ENCODE measurements around the gene GNA14.
"Not testable (repeated sequence)": the region's sequence is repeated elsewhere in the genome, so short reads cannot be mapped to it uniquely, and the experiment has no call there.

Gene GNA14

DNA sequence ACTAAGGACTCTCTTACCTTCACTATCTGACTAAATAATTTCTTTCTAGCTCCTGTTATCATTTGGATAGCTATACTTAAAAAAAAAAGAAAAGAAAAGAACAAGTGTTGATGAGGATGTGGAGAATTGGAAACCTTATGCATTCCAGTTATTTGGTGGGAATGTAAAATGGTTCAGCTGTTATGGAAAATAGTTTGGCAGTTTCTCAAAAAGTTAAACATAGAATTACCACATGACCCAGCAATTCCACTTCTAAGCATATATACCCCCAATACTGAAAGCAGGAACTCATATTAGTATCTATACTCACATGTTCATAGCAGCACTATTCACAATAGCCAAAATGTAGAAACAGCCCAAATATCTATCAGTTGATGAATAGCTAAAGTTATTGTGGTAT, 61.1 kb downstream of the GNA14 start:
- Histone ChIP-seq H3K9me3 (ENCODE audit: control insufficient read depth, insufficient read depth, low read length) (no peaks in the 10 kb centered on the region), H3K27me3 (ENCODE audit: control insufficient read depth, insufficient read depth, low read length) (no peaks in the 10 kb centered on the region), H3K4me1 (ENCODE audit: control insufficient read depth, insufficient read depth, low read length) (peaks cover 74% of the 10 kb centered on the region), H3K36me3 (ENCODE audit: control insufficient read depth, insufficient read depth, low read length) (no peaks in the 10 kb centered on the region), H3K27ac (ENCODE audit: low read depth, low read length) (no peak overlapping the region), H3K4me3 (ENCODE audit: low read depth, low read length) (no peak overlapping the region), H3K9ac (ENCODE audit: low read depth, low read length) (no peak overlapping the region)

DNA sequence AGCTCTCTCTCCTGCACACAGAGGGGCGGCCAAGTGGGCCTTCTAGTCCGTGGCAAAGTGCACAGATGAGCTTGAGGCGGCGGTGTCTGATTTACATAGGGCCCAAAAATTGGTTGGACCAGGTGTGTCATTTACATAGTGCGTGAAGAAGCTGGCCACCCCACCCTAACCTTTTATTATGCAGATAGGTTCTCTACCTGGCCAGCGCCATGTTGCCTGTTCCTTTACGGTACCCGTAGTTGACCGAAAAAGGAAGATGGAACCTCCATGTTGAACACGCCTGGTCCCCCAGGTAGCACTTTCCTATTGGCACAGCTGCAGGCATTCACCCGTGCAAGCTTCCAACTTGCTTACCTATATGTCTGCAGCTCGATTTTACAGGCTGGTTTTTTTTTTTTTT, 61.5 kb downstream of the GNA14 start:
- Histone ChIP-seq H3K9ac (ENCODE audit: low read depth, low read length) (no peak overlapping the region), H3K4me3 (ENCODE audit: low read depth, low read length) (no peak overlapping the region), H3K9me3 (ENCODE audit: control insufficient read depth, insufficient read depth, low read length) (no peaks in the 10 kb centered on the region), H3K27ac (ENCODE audit: low read depth, low read length) (peak overlapping the region; percentile 95), H3K4me1 (ENCODE audit: control insufficient read depth, insufficient read depth, low read length) (peaks cover 77% of the 10 kb centered on the region), H3K36me3 (ENCODE audit: control insufficient read depth, insufficient read depth, low read length) (no peaks in the 10 kb centered on the region), H3K27me3 (ENCODE audit: control insufficient read depth, insufficient read depth, low read length) (no peaks in the 10 kb centered on the region)

GRCh38 chr9:77585335-77585786, 62.8 kb downstream of the GNA14 start:
- peak overlapping the region; percentile 27 for H3K9ac ChIP-seq (ENCODE audit: low read depth, low read length)

GRCh38 chr9:77584927-77585326, 63.2 kb downstream of the GNA14 start:
- H3K4me1 ChIP-seq (ENCODE audit: control insufficient read depth, insufficient read depth, low read length) = peaks cover 77% of the 10 kb centered on the region
- H3K9me3 ChIP-seq (ENCODE audit: control insufficient read depth, insufficient read depth, low read length); H3K27me3 ChIP-seq (ENCODE audit: control insufficient read depth, insufficient read depth, low read length); H3K36me3 ChIP-seq (ENCODE audit: control insufficient read depth, insufficient read depth, low read length); H3K4me3 ChIP-seq (ENCODE audit: low read depth, low read length): not testable (repeated sequence)
- peak overlapping the region; percentile 95 for H3K27ac ChIP-seq (ENCODE audit: low read depth, low read length)
- H3K9ac ChIP-seq (ENCODE audit: low read depth, low read length) = peak overlapping the region; percentile 38

More at GRCh38 chr9:77585335-77585786, 62.8 kb downstream of the GNA14 start:
- H3K4me1 ChIP-seq (ENCODE audit: control insufficient read depth, insufficient read depth, low read length) = peaks cover 77% of the 10 kb centered on the region
- H3K4me3 ChIP-seq (ENCODE audit: low read depth, low read length) = peak overlapping the region; percentile 12; the same call in 1 of the 2 replicates
- H3K9me3 ChIP-seq (ENCODE audit: control insufficient read depth, insufficient read depth, low read length) = no peaks in the 10 kb centered on the region
- H3K27me3 ChIP-seq (ENCODE audit: control insufficient read depth, insufficient read depth, low read length) = no peaks in the 10 kb centered on the region
- H3K36me3 ChIP-seq (ENCODE audit: control insufficient read depth, insufficient read depth, low read length) = no peaks in the 10 kb centered on the region
- H3K27ac ChIP-seq (ENCODE audit: low read depth, low read length) = peak overlapping the region; percentile 95

- Histone ChIP-seq H3K9me3 (ENCODE audit: control insufficient read depth, insufficient read depth, low read length) (no peaks in the 10 kb centered on the region), H3K4me3 (ENCODE audit: low read depth, low read length) (no peak overlapping the region), H3K9ac (ENCODE audit: low read depth, low read length) (no peak overlapping the region), H3K36me3 (ENCODE audit: control insufficient read depth, insufficient read depth, low read length) (no peaks in the 10 kb centered on the region), H3K27ac (ENCODE audit: low read depth, low read length) (no peak overlapping the region), H3K4me1 (ENCODE audit: control insufficient read depth, insufficient read depth, low read length) (peaks cover 61% of the 10 kb centered on the region), H3K27me3 (ENCODE audit: control insufficient read depth, insufficient read depth, low read length) (no peaks in the 10 kb centered on the region)
Observed at GRCh38 chr9:77582961-77583576, 65.1 kb downstream of the GNA14 start.

DNA sequence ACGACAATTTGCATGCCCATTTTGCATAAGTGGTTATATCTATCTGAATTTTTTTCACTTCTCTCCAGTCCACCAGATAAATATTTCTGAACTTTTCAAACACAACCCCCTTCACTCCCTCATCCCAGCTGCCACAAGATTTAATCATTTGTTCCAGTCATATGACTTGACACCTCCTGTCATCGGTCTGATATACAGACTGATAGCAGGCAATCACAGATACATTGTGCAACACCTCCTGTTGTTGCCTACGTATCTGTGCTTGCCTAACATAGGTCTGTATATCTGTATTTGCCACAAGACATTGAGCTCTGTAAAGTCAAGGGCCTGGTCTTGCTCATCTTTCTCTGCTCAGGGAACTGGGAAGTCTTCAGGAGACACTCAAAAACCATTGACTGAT, 65.6 kb downstream of the GNA14 start:
- peaks cover 56% of the 10 kb centered on the region for H3K4me1 ChIP-seq (ENCODE audit: control insufficient read depth, insufficient read depth, low read length)
- H3K9me3 ChIP-seq (ENCODE audit: control insufficient read depth, insufficient read depth, low read length) = no peaks in the 10 kb centered on the region
- no peak overlapping the region for H3K9ac ChIP-seq (ENCODE audit: low read depth, low read length)
- no peaks in the 10 kb centered on the region for H3K36me3 ChIP-seq (ENCODE audit: control insufficient read depth, insufficient read depth, low read length)
- no peak overlapping the region for H3K4me3 ChIP-seq (ENCODE audit: low read depth, low read length)
- H3K27me3 ChIP-seq (ENCODE audit: control insufficient read depth, insufficient read depth, low read length) = no peaks in the 10 kb centered on the region
- H3K27ac ChIP-seq (ENCODE audit: low read depth, low read length) = no peak overlapping the region

GRCh38 chr9:77575785-77576184, 72.3 kb downstream of the GNA14 start:
- Histone ChIP-seq H3K9ac (ENCODE audit: low read depth, low read length) (no peak overlapping the region), H3K27me3 (ENCODE audit: control insufficient read depth, insufficient read depth, low read length) (no peaks in the 10 kb centered on the region), H3K27ac (ENCODE audit: low read depth, low read length) (no peak overlapping the region), H3K36me3 (ENCODE audit: control insufficient read depth, insufficient read depth, low read length) (no peaks in the 10 kb centered on the region), H3K9me3 (ENCODE audit: control insufficient read depth, insufficient read depth, low read length) (no peaks in the 10 kb centered on the region), H3K4me1 (ENCODE audit: control insufficient read depth, insufficient read depth, low read length) (no peaks in the 10 kb centered on the region), H3K4me3 (ENCODE audit: low read depth, low read length) (no peak overlapping the region)

DNA sequence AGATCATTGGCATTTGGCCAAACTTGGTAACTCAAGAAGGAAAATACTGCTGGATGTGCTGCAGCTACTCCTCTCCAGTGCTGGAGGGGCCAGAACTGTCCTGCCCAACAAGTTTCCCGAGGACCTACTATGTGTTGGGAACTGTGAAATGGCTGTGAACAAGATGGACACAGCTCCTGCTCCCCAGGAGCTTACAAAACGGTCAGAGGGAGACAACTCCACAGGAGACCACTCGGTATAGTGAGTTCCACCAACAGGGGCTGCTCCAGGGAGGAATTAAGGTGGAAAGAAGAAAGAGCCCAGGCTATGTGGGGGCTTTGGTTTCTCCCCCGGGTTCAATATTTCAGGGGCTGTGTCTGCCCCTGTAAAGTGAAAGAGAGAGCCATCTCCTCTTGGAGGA, 78.8 kb downstream of the GNA14 start:
- no peak overlapping the region for H3K27ac ChIP-seq (ENCODE audit: low read depth, low read length)
- no peaks in the 10 kb centered on the region for H3K36me3 ChIP-seq (ENCODE audit: control insufficient read depth, insufficient read depth, low read length)
- no peak overlapping the region for H3K4me3 ChIP-seq (ENCODE audit: low read depth, low read length)
- H3K9me3 ChIP-seq (ENCODE audit: control insufficient read depth, insufficient read depth, low read length) = no peaks in the 10 kb centered on the region
- H3K27me3 ChIP-seq (ENCODE audit: control insufficient read depth, insufficient read depth, low read length) = no peaks in the 10 kb centered on the region
- H3K9ac ChIP-seq (ENCODE audit: low read depth, low read length) = no peak overlapping the region
- H3K4me1 ChIP-seq (ENCODE audit: control insufficient read depth, insufficient read depth, low read length) = peaks cover 4% of the 10 kb centered on the region; the same call in 1 of the 2 replicates

GRCh38 chr9:77563174-77563573, 84.9 kb downstream of the GNA14 start:
- Histone ChIP-seq H3K36me3 (ENCODE audit: control insufficient read depth, insufficient read depth, low read length) (no peaks in the 10 kb centered on the region), H3K4me3 (ENCODE audit: low read depth, low read length) (no peak overlapping the region)

DNA sequence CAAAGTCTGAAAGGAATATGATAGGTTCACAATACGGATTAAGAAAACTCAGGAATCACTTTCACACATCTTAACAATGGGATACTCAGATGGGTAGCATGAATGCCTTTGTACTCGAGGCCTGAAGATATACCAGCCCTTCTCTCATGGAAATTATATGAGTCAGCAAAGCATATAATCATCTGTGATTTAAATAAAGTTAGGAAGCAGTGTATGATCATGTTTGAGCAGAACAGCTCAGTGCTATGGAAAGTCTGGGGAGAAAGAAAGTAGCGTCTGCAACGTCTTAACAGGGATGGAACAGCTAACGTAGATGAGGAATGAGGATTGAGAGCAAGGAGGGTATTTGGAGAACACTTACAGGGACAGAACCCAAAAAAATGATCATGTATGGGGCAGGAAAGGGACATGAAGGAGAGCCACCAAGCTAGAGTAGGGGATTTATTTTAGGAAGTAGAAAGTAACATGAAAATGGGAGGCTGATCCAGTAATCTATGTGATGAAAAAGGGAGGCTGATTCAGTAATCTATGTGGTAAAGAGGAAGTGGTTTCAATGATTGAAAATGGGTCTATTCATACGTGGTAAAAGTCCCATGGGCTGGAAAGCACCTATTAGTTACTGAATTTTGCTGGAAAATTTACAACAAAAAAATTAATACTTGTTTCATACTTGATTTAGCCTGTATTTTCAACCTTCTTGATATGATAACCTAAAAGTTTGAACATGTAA, 85.9 kb downstream of the GNA14 start:
- H3K27ac ChIP-seq (ENCODE audit: low read depth, low read length) = no peak overlapping the region
- no peaks in the 10 kb centered on the region for H3K27me3 ChIP-seq (ENCODE audit: control insufficient read depth, insufficient read depth, low read length)
- no peak overlapping the region for H3K4me3 ChIP-seq (ENCODE audit: low read depth, low read length)
- no peaks in the 10 kb centered on the region for H3K36me3 ChIP-seq (ENCODE audit: control insufficient read depth, insufficient read depth, low read length)
- no peak overlapping the region for H3K9ac ChIP-seq (ENCODE audit: low read depth, low read length)
- H3K4me1 ChIP-seq (ENCODE audit: control insufficient read depth, insufficient read depth, low read length) = peaks cover 20% of the 10 kb centered on the region
- no peaks in the 10 kb centered on the region for H3K9me3 ChIP-seq (ENCODE audit: control insufficient read depth, insufficient read depth, low read length)

More at GRCh38 chr9:77563174-77563573, 84.9 kb downstream of the GNA14 start:
- no peaks in the 10 kb centered on the region for H3K27me3 ChIP-seq (ENCODE audit: control insufficient read depth, insufficient read depth, low read length)
- H3K9ac ChIP-seq (ENCODE audit: low read depth, low read length) = no peak overlapping the region
- H3K4me1 ChIP-seq (ENCODE audit: control insufficient read depth, insufficient read depth, low read length) = peaks cover 20% of the 10 kb centered on the region
- no peaks in the 10 kb centered on the region for H3K9me3 ChIP-seq (ENCODE audit: control insufficient read depth, insufficient read depth, low read length)
- no peak overlapping the region for H3K27ac ChIP-seq (ENCODE audit: low read depth, low read length)

GRCh38 chr9:77561331-77562018, 86.6 kb downstream of the GNA14 start:
- Histone ChIP-seq H3K27ac (ENCODE audit: low read depth, low read length) (no peak overlapping the region), H3K4me3 (ENCODE audit: low read depth, low read length) (no peak overlapping the region), H3K4me1 (ENCODE audit: control insufficient read depth, insufficient read depth, low read length) (peaks cover 20% of the 10 kb centered on the region), H3K9ac (ENCODE audit: low read depth, low read length) (no peak overlapping the region), H3K36me3 (ENCODE audit: control insufficient read depth, insufficient read depth, low read length) (no peaks in the 10 kb centered on the region), H3K9me3 (ENCODE audit: control insufficient read depth, insufficient read depth, low read length) (no peaks in the 10 kb centered on the region), H3K27me3 (ENCODE audit: control insufficient read depth, insufficient read depth, low read length) (no peaks in the 10 kb centered on the region)
